HCT116 (cell line): Measurements from ENCODE around the gene GSG1L. TPM values are rescaled to one million over a fixed set of nuclear protein-coding genes. Genes with fewer than 3 reads are reported as not detected.

Source experiments
- ATAC-seq: fragments of 200-7000 bp; cut with Tn5 transposase; 2 replicates; pipeline ENCODE4 v1.9.1; 2020; ENCODE audit warnings: mild to moderate bottlenecking, moderate library complexity
- BruUV-seq: library from RNA; stranded (reverse); fragments of 400-500 nt; replicated peaks from 2 replicates; lab custom pipeline; 2021; lab: Mats Ljungman, UMichigan
- CTCF ChIA-PET: fragments of 300-600 bp; sonication (Branson Sonifier 250); formaldehyde crosslinking; loops from one replicate; lab custom pipeline; 2021; ENCODE audit warnings: antibody characterized with exemption; lab: Charles Lee
- POLR2A ChIA-PET: fragments of 300-600, 350-600 bp; sonication (Branson Sonifier 250); formaldehyde crosslinking; loops from one replicate; lab custom pipeline; 2021; ENCODE audit warnings: antibody characterized with exemption; lab: Charles Lee
- RAD21 ChIA-PET, 2 experiments: fragments of 300-600 bp; sonication (Branson Sonifier 250); formaldehyde crosslinking; loops; one replicate each; lab custom pipeline; 2023; ENCODE audit warnings: low total read pairs in 2 of 2; ENCODE audit not compliant: uncharacterized antibody in 2 of 2, unreplicated experiment in 2 of 2, low non-redundant PET in 1 of 2; lab: Charles Lee
- DNase-seq: peaks from one replicate; pipeline ENCODE4 v3.0.0-alpha.2; 2010; ENCODE audit warnings: low read depth, low spot score
- H2AFZ ChIP-seq: fragments of 200-600 bp; shearing (Covaris generic), sonication (generic); 2 replicates; pipeline ENCODE4 v1.6.1; 2017; ENCODE audit warnings: low read depth, mixed run types, mixed read lengths, antibody characterized with exemption, low read length; ENCODE audit not compliant: poor library complexity, severe bottlenecking
- H3K27ac ChIP-seq: 2 replicates; pipeline ENCODE4 v1.5.1; 2012; ENCODE audit warnings: low read depth, low read length
- H3K27me3 ChIP-seq: fragments of 200-600 bp; sonication (generic); 2 replicates; pipeline ENCODE4 v1.6.1; 2016; ENCODE audit warnings: mixed run types, low read length, mixed read lengths; ENCODE audit not compliant: insufficient read depth
- H3K36me3 ChIP-seq, 2 experiments: fragments of 200-500 bp in 1 of 2; fragments of 200-600 bp in 1 of 2; sonication (Bioruptor generic) in 1 of 2; sonication (generic) in 1 of 2; 2 replicates each; pipeline versions ENCODE4 v1.5.1 to v1.6.1; 2014 to 2016; ENCODE audit warnings: low read length in 2 of 2, inconsistent platforms in 1 of 2, mixed read lengths in 1 of 2, mixed run types in 1 of 2; ENCODE audit not compliant: insufficient read depth in 2 of 2, control insufficient read depth in 1 of 2
- H3K4me1 ChIP-seq, 2 experiments: fragments of 200-600 bp in 1 of 2; sonication (generic) in 1 of 2; 2 replicates each; pipeline versions ENCODE4 v1.5.1 to v1.6.1; 2012 to 2017; ENCODE audit warnings: low read length in 2 of 2, inconsistent platforms in 1 of 2, mild to moderate bottlenecking in 1 of 2, mixed read lengths in 1 of 2, mixed run types in 1 of 2, moderate library complexity in 1 of 2; ENCODE audit not compliant: insufficient read depth in 2 of 2, control insufficient read depth in 1 of 2
- H3K4me2 ChIP-seq: fragments of 200-600 bp; sonication (generic); 2 replicates; pipeline ENCODE4 v1.6.1; 2017; ENCODE audit warnings: mixed run types, low read length, mixed read lengths
- H3K4me3 ChIP-seq, 2 experiments: fragments of 200-600 bp in 1 of 2; sonication (generic) in 1 of 2; replicated peaks in 1 of 2; 2 replicates each; pipeline ENCODE4 v1.5.1; 2011 to 2016; ENCODE audit warnings: low read length in 2 of 2, control low read depth in 1 of 2, low read depth in 1 of 2, mild to moderate bottlenecking in 1 of 2, mixed read lengths in 1 of 2, mixed run types in 1 of 2
- H3K79me2 ChIP-seq: fragments of 200-600 bp; sonication (generic); 2 replicates; pipeline ENCODE4 v1.6.1; 2017; ENCODE audit warnings: mild to moderate bottlenecking, mixed run types, low read length, moderate library complexity, mixed read lengths; ENCODE audit not compliant: insufficient read depth
- H3K9ac ChIP-seq: fragments of 200-600 bp; sonication (generic); 2 replicates; pipeline ENCODE4 v1.6.1; 2016; ENCODE audit warnings: low read length, mixed read lengths
- H3K9me2 ChIP-seq: fragments of 200-600 bp; sonication (generic), shearing (Covaris generic); 2 replicates; pipeline ENCODE4 v1.6.1; 2017; ENCODE audit warnings: mixed run types, mild to moderate bottlenecking, moderate library complexity; ENCODE audit not compliant: insufficient read depth
- H3K9me3 ChIP-seq, 2 experiments: fragments of 200-500 bp in 1 of 2; fragments of 200-600 bp in 1 of 2; sonication (Bioruptor generic) in 1 of 2; sonication (generic) in 1 of 2; 2 replicates each; pipeline ENCODE4 v1.6.1; 2014 to 2017; ENCODE audit warnings: low read length in 2 of 2, mixed read lengths in 2 of 2, inconsistent platforms in 1 of 2, low read depth in 1 of 2, mild to moderate bottlenecking in 1 of 2, mixed run types in 1 of 2, moderate library complexity in 1 of 2; ENCODE audit not compliant: control insufficient read depth in 1 of 2, insufficient read depth in 1 of 2
- H4K20me1 ChIP-seq: fragments of 200-600 bp; sonication (generic), shearing (Covaris generic); 2 replicates; pipeline ENCODE4 v1.6.1; 2017; ENCODE audit warnings: mixed run types, mild to moderate bottlenecking, moderate library complexity; ENCODE audit not compliant: insufficient read depth
- EGR1 ChIP-seq: IDR thresholded peaks from 2 replicates; pipeline ENCODE4 v1.6.1; 2012; ENCODE audit warnings: low read depth
- ELF1 ChIP-seq: IDR thresholded peaks from 2 replicates; pipeline ENCODE4 v1.6.1; 2012; ENCODE audit warnings: low read depth, borderline replicate concordance
- POLR2A ChIP-seq: IDR thresholded peaks from 2 replicates; pipeline ENCODE4 v1.7.0; 2011; ENCODE audit warnings: borderline replicate concordance; ENCODE audit not compliant: insufficient read depth, insufficient read length; ENCODE audit errors: extremely low read depth
- SIN3A ChIP-seq: IDR thresholded peaks from 2 replicates; pipeline ENCODE4 v1.6.1; 2012; ENCODE audit warnings: low read depth
- SP1 ChIP-seq: IDR thresholded peaks from 2 replicates; pipeline ENCODE4 v1.6.1; 2012; ENCODE audit warnings: low read depth
- SRF ChIP-seq: IDR thresholded peaks from 2 replicates; pipeline ENCODE4 v1.6.1; 2012; ENCODE audit warnings: low read depth
- TCF7L2 ChIP-seq: IDR thresholded peaks from 2 replicates; pipeline ENCODE4 v1.7.0; 2011; ENCODE audit warnings: borderline replicate concordance, inconsistent platforms; ENCODE audit not compliant: insufficient read depth, insufficient read length; ENCODE audit errors: extremely low read depth
- YY1 ChIP-seq: IDR thresholded peaks from 2 replicates; pipeline ENCODE4 v1.6.1; 2011; ENCODE audit warnings: low read length, low read depth, moderate library complexity, mild to moderate bottlenecking; ENCODE audit not compliant: insufficient replicate concordance; ENCODE audit errors: extremely low read depth
- ZFX ChIP-seq: fragments of 450-650 bp; IDR thresholded peaks from 2 replicates; pipeline ENCODE4 v1.6.1; 2017
- ZNF274 ChIP-seq: fragments of 200-500 bp; sonication (Bioruptor generic); IDR thresholded peaks from 2 replicates; pipeline ENCODE4 v1.6.1; 2014; ENCODE audit warnings: mild to moderate bottlenecking, low read depth, low read length, inconsistent platforms
- intact Hi-C: fragments of 100-400 bp; cut with micrococcal nuclease; formaldehyde crosslinking; loops from 2 replicates; pipeline ENCODE4 v1.10.0; 2022
- total RNA-seq: library from RNA; stranded (reverse); gene quantifications from one replicate; pipeline ENCODE4 v1.2.1, GENCODE V29; 2021; ENCODE audit not compliant: unreplicated experiment
- TF ChIP-seq, protein P1 (sequence below): IDR thresholded peaks from 2 replicates; pipeline ENCODE4 v1.6.1; 2011; ENCODE audit warnings: mild to moderate bottlenecking, low read length, moderate library complexity; ENCODE audit not compliant: insufficient replicate concordance; ENCODE audit errors: extremely low read depth
- TF ChIP-seq, protein P2 (sequence below): IDR thresholded peaks from 2 replicates; pipeline ENCODE4 v1.6.1; 2012
- TF ChIP-seq, protein P3 (sequence below): IDR thresholded peaks from 2 replicates; pipeline ENCODE4 v1.6.1; 2012

The GSG1L gene
- total RNA-seq, 1 experiment from 2014 or later: not detected

GRCh38 chr16:27791404-27791719 lies 272.2 kb downstream of the GSG1L start (continued):
- TF ChIP-seq, protein P1, sequence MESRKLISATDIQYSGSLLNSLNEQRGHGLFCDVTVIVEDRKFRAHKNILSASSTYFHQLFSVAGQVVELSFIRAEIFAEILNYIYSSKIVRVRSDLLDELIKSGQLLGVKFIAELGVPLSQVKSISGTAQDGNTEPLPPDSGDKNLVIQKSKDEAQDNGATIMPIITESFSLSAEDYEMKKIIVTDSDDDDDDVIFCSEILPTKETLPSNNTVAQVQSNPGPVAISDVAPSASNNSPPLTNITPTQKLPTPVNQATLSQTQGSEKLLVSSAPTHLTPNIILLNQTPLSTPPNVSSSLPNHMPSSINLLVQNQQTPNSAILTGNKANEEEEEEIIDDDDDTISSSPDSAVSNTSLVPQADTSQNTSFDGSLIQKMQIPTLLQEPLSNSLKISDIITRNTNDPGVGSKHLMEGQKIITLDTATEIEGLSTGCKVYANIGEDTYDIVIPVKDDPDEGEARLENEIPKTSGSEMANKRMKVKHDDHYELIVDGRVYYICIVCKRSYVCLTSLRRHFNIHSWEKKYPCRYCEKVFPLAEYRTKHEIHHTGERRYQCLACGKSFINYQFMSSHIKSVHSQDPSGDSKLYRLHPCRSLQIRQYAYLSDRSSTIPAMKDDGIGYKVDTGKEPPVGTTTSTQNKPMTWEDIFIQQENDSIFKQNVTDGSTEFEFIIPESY: no peak

- peaks cover 21% of the 10 kb centered on the region; the same call in 1 of the 2 replicates for H3K27me3 ChIP-seq
- no peak overlapping the region for H3K4me2 ChIP-seq
- intact Hi-C loops: loop anchor here (10.0 kb wide), 1 partner anchor 124 kb away; no protein-coding TSS in a partner anchor
- H4K20me1 ChIP-seq: no peaks in the 10 kb centered on the region
- POLR2A ChIA-PET: no interaction called here
- RAD21 ChIA-PET: no interaction called here
- H3K4me1 ChIP-seq: no peaks in the 10 kb centered on the region
- no peaks in the 10 kb centered on the region for H3K36me3 ChIP-seq
- H3K9me2 ChIP-seq: no peaks in the 10 kb centered on the region
- BruUV-seq: no TSS peak
- CTCF ChIA-PET: no interaction called here
- TF ChIP-seq, protein P2, sequence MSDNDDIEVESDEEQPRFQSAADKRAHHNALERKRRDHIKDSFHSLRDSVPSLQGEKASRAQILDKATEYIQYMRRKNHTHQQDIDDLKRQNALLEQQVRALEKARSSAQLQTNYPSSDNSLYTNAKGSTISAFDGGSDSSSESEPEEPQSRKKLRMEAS: no peak
- TF ChIP-seq SIN3A (no peak), POLR2A (no peak), ELF1 (no peak), SRF (no peak), YY1 (no peak), TCF7L2 (no peak), ZNF274 (no peak), ZFX (no peak), SP1 (no peak), EGR1 (no peak)
- TF ChIP-seq, protein P3, sequence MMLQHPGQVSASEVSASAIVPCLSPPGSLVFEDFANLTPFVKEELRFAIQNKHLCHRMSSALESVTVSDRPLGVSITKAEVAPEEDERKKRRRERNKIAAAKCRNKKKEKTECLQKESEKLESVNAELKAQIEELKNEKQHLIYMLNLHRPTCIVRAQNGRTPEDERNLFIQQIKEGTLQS: no peak
- DNase-seq (no peak), ATAC-seq (no peak)
- H3K9ac ChIP-seq: no peak overlapping the region
- no peaks in the 10 kb centered on the region for H3K9me3 ChIP-seq
- H3K79me2 ChIP-seq: no peaks in the 10 kb centered on the region
- H3K4me3 ChIP-seq: no peak overlapping the region
- H2AFZ ChIP-seq: no peak overlapping the region
- H3K27ac ChIP-seq: no peak overlapping the region
Observed at GRCh38 chr16:27790546-27791403, 272.7 kb downstream of the GSG1L start.
